NOMO-1 treated with DMSO at 0.1 percent for 48 hours (cell line): ENCODE measurements around the gene IFITM10.

ENCODE experiments used
- DNase-seq: peaks from one replicate; lab custom pipeline; 2025; ENCODE audit not compliant: unreplicated experiment; lab: John Stamatoyannopoulos, UW

Gene IFITM10

DNA sequence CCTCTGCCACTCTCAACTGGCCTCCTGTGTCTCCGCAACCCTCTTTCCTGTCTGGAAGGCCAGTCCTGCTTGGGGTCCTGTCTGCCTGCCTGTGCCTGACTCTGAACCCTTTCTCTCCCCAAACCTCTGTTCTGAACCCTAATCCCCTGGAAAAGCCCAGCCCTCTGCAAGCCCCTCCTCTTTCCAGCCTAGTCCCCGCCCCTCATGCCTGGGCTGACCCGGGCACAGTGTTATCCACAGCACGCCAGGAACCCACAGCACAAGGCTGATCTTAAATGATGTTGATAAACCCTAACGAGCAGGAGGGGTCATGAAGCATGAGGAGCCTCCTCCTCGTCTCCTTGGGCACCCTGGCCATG is at the start of gene IFITM10:
Gene IFITM10 (minus strand): TSS at position 115 of the 359 bp plus-strand sequence. CDS start 153 bp downstream, outside the sequence.
- DNase-seq, result no peak

DNA sequence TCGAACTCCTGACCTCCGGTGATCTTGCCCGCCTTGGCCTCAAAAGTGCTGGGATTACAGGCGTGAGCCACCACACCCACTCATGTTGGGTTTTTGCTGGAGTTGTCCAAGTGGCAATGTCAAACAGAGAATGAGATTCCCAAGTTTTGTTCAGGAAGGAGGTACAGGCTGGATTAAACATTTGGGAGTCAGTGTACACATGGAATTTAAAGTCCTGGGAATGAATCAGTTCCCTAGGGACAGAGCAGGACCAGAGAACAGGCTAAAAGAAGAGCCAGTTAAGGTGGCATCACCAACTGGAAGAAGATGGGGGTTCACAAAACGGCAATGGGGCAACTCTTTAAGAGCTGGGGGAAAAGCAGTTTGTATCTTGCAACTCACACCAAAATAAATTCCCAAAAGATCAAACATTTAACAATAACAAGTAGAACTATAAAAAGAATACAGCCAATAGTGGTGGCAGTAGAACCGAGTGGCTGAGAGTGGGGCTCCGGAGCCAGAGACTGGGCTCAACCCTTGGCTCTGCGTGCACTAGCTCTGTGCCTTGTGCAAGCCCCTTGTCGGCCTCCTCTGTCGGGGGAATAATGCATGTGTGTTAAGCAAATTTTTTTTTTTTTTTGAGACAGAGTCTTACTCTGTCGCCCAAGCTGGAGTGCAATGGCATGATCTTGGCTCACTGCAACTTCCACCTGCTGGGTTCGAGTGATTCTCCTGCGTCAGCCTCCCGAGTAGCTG is 47.2 kb upstream of the IFITM10 start:
- no peak for DNase-seq

DNA sequence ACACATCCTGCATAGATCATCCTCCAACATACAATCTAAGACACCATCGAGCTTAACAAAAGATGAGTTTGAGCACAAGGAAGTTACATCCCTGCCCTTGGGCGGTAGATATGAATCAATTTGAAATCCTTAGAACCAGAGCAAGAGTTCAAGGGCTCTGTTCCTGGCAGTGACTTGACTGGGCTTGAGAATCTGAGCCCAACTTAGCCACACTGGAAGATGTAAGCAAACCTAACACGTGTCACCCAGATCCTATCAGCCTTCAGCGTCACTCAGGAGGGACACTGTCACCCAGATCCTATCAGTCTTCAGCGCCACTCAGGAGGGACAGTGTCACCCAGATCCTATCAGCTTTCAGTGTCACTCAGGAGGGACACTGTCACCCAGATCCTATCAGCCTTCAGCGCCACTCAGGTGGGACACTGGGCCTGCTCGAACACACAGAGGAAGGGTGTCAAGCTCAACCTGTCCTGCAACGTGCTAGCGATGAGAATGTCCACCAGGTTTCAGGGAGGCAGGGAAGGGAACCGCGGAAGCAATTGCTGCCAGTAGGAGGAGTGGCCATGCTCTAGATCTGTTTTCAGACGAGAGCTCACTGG is 46.1 kb upstream of the IFITM10 start:
- DNase-seq, result no peak

DNA sequence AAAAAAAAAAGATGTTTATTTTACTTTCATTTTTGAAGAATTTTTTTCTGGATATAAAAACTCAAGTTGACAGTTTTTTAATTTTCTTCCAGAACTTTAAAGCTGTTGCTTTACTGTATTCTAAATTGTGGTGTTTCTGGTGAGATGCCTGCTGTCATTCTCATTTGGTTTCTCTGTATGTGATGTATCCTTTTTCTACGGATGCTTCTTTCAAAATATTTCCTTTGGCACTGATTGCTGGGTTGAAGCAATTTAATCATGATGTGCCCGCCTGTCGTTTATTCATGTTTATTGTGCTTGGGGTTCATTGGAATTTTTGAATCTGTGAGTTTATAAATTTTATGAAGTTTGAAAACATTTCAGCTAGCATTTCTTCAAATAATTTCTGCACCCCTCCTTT is 42.7 kb upstream of the IFITM10 start:
- no peak for DNase-seq

DNA sequence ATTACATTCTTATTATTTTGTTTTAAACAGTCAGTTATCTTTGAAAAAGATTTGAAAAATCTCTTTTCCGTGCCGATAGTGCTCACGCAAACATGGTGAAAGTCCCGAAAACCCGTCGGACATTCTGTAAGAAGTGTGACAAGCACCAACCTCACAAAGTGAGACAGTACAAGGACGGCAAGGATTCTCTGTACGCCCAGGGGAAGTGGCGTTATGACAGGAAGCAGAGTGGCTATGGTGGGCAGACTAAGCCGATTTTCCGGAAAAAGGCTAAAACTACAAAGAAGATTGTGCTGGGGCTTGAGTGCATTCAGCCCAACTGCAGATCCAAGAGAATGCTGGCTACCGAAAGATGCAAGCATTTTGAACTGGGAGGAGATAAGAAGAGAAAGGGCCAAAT is 42.1 kb upstream of the IFITM10 start:
- peak; percentile 14 for DNase-seq

DNA sequence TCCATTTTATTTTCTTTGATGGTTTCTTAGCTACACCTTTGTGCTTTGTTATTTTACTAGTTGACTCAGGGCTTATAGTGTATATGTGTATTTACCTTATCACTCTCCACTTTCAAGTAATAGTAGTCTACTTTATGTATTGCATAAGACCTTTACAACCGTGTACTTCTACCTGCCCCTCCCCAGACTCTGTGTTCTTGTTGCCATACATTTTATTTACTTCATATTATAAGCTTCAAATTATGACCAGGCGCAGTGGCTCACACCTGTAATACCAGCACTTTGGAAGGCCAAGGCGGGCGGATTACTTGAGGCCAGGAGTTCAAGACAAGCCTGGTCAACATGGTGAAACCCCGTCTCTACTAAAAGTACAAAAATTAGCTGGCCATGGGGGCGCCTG is 41.5 kb upstream of the IFITM10 start:
- no peak for DNase-seq

DNA sequence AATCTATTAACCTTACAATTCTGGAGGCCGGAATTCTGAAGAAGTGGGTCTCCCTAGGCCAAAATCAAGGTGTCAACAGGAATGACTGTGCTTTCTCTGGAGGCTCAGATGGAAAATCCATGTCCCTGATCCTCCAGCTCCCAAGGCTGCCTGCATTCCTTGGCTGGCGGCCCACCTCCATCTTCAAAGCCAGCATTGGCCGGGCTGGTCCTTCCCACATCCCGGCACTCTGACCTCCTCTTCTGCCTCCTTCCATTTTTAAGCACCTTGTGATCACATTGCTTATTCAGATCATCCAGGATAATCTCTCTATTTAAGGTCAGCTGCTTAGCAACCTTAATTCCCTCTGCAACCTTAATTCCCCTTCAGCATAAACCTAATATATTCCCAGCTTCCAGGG is 36.1 kb upstream of the IFITM10 start:
- DNase-seq, result no peak

DNA sequence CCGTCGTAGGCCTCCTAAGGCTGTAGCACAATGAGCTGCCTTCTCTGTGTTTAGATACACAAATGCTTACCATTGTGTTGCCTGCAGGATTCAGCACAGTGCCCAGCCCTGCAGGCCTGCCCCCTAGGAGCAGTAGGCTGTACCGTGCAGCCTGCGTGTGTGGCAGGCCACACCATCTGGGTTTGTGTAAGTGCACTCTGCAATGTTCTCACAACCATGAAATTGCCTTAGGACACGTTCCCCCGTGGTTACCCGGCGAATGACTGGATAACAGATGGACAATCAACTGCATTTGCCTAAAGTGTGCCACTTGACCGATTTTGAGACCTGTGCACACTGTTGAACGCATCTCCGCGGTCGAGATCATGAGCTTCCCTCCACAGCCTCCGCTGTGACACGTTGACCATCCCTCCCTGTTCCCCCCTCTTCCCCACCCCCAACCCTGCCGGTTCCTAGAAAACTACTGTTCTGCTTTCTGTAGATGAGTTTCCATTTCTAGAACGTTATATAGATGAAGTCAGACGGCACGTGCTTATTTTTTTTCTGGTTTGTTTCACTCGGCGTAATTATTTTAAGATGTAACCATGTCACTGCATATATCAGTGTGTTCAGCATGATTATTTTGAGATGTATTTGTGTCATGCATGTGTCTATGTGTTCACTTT is 35.5 kb upstream of the IFITM10 start:
- peak; percentile 70 for DNase-seq

DNA sequence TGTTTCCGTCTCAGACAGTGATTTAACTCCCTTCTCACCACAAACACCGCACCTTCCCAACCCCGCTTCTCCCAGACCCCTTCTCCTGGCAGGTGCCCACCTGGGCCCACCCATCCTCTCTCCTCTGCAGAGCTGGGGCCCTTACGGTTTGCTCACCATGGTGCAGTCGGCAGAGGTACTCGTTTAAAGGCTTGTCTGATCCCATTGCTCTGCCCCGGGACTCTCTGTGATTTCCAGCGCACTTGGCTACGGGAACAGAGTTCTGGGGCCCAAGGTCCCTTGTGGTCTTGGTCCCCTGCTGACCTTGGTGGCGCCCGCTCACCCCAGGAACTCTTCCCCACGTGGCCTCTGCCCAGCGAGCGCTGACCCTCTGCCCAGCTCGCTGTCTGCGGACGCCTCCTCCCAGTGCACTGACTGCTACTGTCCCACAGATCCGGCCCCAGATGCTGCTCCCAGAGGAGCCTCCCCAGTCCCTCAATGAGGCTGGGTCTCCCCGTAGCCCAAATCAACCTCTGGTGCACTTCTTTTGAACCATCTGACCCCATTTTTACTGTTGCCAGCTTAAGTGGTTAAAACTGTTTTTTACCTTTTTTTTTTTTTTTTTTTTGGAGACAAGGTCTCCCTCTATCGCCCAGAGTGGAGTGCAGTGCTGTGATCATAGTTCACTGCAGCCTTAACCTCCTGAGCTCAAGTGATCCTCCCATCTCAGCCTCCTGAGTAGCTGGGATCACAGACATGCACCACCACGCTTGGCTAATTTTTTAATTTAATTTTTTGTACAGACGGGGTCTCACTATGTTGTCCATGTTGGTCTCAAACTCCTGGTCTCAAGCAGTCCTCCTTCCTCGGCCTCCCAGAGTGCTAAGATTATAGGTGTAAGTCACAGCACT is 34.6 kb upstream of the IFITM10 start:
- no peak for DNase-seq

DNA sequence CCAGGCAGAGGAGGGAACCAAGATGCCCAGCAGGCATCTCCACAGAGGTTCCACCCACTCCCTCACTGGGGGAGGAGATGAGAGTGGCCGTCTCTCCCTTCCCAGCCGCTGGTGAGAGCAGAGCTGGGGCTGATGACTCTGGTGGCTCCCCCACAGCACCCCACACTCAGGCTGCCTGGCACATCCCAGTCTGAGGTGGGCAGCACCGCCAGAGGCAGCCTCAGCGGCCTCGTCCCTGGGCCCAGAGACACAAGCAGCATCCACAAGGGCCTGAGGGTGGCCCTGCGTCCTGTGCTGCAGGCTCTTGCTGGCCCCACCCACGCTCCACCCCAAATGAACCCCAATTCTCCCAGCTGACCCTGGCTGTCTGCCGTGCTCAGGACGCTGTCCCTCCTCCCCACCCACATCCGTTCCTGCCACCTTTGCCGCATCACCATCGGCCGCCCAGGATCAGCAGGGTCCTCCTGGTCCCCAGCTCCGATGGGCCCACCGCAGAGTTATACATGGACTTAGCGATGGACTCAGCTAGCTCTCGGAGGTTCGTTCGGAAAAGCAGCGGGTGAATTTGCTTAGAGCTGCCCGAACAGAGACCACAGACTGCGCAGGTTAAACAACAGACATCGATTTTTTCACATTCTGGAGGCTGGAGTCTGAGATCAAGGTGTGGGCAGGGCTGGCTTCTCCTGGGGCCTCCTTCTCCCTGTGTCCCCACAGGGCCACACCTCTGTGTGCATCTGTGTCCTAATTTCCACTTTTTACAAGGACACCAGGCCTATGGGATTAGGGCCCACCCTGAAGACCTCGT is 33.5 kb upstream of the IFITM10 start:
- DNase-seq, result no peak

DNA sequence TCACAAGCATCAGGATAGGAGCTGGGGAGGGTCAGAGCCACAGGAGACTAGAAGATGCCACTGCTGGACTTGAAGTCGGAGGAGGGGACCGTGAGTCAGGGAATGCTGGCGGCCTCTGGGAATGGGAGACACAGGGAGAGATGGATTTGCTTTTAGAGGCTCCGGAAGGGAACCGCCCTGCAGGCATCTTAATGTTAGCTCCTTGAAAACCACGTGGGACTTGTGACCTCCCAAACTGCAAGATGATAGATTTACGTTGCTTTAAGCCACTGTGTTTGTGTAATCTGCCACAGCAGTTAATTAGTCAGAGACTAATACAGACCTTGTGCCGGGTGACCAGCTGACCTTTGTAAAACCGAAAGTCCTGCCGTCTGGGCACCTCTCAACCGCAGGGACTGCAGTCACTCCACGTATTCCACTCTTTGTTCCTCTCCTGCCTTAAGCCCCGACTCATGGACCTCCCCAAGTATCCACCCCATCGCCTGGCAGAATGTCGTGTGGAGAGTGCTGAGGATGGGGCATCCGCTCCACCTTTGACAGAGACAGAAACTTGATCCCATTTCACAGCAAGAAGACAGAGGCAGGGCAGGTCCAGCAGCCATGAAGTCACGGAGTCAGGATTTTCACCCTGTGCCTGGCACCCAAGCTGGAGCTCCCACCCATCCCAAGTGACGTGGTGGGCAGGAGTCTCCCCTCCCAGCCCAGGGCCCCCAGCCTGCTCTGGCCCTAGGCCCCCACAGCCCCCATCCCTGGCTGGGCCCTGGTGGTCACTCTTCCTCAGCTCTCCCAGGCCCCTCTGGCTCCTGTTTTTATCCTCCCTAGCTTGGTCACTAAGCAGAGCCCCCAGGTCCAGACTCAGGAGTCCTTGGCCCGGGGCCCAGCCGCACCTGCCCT is 32.7 kb upstream of the IFITM10 start:
- peak; percentile 94 for DNase-seq

DNA sequence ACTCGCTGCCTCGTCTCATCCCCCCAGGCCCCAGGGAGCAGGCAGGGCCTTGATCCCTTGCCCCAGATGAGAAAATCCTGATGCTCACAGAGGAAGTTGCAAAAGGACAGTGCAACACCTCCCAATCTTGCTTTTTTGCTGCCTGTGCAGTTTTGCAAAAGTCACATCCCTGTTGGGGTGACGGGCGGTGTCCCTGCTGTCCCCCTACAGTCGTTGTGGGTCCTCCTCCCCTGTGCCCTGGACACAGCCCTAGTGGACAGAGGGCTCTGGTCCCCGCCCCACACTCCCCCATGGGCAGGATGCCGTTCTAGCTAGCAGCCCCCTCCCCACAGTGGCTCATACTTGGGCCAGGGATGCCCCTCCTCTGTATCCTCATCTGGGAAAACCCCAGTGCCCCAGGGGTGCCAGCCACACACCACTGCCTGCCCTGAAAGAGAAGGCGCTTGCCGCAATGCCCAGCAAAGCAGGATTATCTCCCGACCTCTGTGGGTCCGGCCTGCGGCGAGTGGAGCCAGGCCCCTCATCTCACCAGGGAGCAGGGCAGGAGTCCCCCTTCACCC is 31.7 kb upstream of the IFITM10 start:
- DNase-seq, result peak; percentile 40

DNA sequence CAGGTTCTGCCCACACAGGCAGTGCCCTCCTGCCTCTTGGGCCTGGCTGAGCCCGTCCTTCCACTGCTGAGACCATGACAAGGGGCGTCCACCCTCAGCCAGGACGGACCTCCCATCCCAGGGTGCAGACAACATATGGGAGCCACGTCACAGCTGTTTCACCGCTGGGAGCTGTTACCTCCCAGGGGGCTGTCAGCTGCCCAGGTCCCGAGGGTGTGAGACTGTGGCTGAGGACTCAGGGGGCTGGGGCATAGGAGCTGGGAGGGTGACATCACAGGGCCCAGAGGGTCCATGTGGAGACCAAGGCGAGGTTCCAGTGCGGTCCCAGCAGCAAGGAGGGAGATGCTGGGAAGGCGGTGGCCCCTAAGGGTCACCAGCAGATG is 31.2 kb upstream of the IFITM10 start:
- no peak for DNase-seq

DNA sequence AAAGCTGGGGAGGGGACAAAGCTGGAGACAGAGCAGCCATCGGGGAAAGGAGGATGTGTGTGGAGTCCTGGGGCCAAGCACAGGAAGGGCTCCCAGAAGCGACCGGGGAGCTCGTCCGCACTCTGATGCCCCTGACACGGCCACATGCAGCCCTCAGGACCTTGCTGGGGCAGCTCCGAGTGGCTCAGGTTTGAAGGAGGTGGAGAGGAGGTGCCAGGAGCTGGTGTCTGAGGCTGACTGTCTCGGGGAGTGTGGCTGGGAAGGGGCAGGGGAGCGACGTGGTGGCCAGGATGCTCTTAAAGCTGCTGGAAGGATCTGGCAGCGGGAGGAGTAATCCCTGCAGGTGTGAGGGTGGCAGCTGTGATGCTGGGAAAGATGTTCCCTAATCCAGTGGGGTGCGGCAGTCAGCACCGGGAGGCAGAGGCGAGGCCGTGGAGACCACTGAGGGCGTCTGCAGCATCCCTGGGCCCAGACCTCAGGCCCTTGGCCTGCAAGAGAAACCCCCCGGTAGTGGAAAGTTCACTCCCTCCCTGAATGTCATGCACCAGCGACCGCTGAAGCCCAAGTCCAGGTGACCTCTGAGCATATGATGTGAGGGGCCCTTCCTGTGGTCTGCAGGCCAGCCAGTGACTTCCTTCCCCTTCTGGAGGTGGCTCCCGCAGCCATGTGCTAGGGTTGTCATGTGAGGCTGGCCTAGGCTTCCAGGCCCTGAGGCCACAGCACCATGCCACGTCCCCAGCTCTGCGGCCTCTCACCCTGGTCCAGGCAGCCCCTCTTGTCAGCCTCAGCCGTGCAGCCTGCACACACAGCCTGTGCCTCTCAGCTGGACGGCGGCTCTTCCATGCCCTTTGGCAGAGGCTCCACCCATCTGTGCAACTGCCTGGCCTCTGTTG is 30.6 kb upstream of the IFITM10 start:
- DNase-seq, result peak; percentile 73

DNA sequence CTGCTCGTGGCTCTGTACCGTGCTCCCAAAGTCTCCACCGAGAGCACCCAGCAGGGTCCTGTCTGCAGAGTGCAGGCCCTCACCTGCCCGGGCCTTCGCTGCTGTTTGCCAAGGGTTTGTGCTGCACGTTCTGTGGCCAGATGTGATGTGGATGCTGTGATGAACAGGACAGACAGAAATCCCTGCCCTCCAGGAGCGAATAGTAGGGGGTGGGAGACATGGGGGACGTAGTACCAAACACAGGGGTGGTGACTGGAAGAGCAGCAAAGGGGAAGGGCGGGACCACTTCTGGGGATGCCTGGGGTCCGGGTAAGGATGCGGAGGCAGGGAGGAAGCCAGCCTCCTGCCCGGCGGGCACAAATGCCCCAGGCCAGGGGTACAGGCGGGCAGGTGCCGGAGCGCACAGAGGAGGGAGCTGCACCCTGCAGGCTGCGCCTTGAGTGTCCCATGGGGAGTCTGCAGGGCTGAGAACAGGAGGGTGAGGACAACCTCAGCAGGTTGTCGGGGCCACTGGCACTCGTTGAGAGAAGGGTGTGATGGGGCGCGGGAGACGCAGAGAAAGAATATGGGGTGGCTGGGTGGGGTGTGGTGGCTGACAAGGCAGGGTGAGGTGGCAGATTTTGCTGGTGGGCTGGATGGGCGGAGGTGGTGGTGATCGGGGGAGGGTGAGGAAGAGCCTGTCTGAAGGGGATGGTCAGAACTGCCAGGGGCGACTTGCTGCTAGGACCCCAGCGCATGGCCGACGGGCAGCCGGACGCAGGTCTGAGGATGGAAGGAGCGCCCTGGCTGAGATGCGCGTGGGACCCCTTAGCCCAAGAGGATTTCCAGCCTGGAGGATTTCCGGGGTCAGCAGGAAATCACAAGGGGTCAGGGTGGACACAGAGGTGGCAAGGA is 29.7 kb upstream of the IFITM10 start:
- no peak for DNase-seq

DNA sequence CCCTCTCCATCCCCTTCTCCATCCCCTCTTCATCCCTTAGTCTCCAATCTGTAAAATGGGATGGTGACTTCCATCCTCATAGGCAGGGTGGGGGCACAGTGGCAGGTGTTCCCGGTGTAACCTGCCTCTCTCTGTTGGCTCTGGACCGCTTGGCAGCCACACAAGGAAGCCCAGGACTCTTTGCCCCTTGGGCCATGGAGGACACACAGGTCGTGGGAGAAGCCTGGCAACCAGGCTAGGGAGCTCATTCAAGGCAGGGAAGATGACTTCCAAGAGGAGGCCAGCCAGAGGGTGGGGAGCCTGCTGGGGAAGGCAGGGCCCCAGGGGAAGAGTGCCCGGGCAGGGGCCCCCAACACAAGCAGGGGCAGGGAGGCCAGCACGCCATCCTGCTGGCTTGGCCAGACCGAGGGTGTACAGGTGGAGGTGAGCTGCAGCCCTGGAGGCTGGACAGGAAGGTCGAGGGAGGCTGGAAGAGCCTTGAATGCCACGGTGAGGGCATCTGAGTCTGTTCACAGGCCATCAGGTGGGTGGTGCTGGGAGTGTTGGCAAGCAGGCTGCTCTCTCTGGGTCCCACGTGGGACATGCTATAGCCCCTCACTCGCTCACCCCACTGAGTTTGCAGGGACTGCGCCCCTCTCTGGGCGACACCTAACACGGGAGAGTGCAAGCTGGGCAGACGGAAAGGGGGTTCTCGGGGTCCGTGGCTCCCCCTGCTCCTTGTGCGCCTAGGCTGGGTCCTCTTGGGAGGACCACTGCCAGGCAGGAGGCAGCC is 28.8 kb upstream of the IFITM10 start:
- no peak for DNase-seq
